Measurements from ENCODE around the gene DNAJB12.

DNA sequence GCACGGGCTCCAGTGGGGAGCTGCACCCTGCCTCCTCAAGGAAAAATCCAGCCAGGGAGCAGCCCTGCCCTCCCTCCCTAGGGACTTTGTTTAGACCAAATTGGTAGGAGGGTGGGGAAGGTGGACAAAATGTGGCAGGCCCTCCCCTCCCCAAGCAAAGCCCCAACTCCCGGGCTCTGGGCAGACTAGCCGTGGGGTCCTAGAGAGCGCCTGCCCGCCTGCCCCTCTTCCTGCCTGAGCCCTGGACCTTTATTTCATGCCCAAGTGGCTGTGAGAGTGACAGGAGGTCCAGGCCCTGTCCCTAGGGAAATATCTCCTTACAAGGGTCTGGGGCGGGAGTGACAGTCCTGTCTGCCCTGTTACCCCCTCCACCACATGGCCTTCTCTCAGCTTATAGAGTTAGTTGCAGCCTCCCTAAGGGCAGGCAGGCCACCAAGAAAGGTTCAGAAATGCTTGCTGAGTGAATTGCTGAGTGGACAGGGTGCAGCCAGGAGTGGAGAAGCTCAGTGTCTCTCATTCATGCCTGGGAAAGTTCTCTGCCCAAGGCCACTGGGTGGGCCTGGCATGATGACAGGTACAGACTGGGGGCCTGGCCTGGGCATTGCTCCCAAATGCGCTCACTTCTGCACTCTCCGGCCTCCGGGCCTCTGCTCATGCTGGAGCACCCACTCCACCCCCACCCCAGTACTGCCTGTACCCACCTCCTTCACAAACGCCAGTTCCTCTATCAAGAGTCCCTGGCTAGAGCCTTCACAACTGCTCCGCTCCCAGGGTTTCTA, 25.2 kb downstream of the DNAJB12 start:
- TF ChIP-seq EZH2phosphoT487 (IDR thresholded peaks at IDR 0.05; ENCODE audit: borderline replicate concordance), result no peak
- TF ChIP-seq, protein P1, sequence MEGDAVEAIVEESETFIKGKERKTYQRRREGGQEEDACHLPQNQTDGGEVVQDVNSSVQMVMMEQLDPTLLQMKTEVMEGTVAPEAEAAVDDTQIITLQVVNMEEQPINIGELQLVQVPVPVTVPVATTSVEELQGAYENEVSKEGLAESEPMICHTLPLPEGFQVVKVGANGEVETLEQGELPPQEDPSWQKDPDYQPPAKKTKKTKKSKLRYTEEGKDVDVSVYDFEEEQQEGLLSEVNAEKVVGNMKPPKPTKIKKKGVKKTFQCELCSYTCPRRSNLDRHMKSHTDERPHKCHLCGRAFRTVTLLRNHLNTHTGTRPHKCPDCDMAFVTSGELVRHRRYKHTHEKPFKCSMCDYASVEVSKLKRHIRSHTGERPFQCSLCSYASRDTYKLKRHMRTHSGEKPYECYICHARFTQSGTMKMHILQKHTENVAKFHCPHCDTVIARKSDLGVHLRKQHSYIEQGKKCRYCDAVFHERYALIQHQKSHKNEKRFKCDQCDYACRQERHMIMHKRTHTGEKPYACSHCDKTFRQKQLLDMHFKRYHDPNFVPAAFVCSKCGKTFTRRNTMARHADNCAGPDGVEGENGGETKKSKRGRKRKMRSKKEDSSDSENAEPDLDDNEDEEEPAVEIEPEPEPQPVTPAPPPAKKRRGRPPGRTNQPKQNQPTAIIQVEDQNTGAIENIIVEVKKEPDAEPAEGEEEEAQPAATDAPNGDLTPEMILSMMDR (IDR thresholded peaks at IDR 0.05 in 2 of 3, conservative IDR thresholded peaks at IDR 0.05 in 1 of 3; ENCODE audit: borderline replicate concordance in 1 of 3, insufficient read depth in 1 of 3, low read depth in 2 of 3, low read length in 2 of 3), result no peak
- TF ChIP-seq SP1 (IDR thresholded peaks at IDR 0.05; ENCODE audit: low read depth), result no peak
- TF ChIP-seq YY1 (IDR thresholded peaks at IDR 0.05; ENCODE audit: extremely low read depth, insufficient replicate concordance, low read depth, low read length), result no peak

All from HCT116 (cell line).